HG02588 (cell line): ENCODE measurements around the gene COL11A1.
"Not testable (repeated sequence)": the region's sequence is repeated elsewhere in the genome, so short reads cannot be mapped to it uniquely, and the experiment has no call there.

Source experiments
- ATAC-seq: cut with Tn5 transposase; IDR thresholded peaks from one replicate; pipeline ENCODE4 v1.9.1; 2021; ENCODE audit warnings: mild to moderate bottlenecking, moderate library complexity; ENCODE audit not compliant: unreplicated experiment

Gene COL11A1

DNA sequence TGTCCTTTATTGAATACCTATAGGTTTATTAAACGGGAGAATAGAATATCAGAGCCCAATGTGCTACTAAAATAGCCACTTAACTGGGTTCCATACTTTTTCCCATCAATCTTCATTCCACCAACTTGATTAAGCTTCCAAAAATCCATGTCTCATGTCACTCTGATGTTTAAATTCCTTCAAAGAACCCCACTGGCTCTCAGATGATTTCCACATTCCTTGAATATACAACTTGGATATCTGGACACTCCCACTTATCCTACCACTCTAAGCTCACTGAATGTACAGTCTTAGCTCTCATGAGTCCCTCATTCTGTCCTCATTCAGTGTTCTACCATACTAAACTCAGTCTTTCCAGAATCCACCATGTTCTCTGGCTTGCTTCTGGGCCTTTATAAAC lies 21.1 kb downstream of the COL11A1 start:
- ATAC-seq = no peak

DNA sequence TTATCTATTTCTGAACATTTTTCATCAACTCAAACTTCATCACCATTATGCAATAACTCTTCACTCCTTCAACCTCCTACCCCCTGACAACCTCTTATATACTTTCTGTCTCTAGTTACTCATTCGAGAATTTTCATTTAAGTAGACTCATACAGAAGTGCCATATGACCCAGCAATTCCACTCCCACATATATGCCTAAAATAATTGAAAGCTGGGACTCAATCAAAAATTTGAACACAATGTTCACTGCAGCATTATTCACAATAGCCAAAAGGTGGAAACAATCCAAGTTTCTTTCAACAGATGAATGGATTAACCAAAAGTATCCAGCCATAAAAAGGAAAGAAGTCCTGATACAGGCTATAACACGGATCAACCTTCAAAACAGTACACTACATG lies 24.1 kb downstream of the COL11A1 start:
- no peak for ATAC-seq

GRCh38 chr1:103075316-103076000 lies 32.9 kb downstream of the COL11A1 start:
- no peak for ATAC-seq

GRCh38 chr1:103074224-103074623 lies 34.1 kb downstream of the COL11A1 start:
- no peak for ATAC-seq

GRCh38 chr1:103069201-103069600 lies 39.1 kb downstream of the COL11A1 start:
- ATAC-seq = no peak

DNA sequence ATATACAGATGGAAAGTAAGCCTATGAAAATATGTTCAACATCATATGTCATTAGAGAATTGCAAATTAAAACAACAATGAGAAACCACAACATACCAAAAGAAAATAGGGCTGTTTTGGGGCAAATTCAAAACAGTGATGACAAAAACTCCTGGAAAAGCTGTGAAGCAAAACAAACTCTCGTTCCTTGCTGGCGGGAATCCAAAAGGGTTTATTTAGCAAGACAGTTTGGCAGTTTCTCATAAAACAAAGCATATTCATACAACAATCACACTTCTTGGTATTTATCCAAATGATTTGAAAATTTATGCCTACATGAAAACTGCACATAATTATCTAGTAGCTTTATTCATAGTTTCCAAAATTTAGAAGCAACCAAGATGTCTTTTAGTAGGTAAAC lies 44.4 kb downstream of the COL11A1 start:
- no peak for ATAC-seq

- ATAC-seq = no peak
Measured at GRCh38 chr1:103058391-103058790, 49.9 kb downstream of the COL11A1 start.

GRCh38 chr1:103056423-103056822 lies 51.9 kb downstream of the COL11A1 start:
- no peak for ATAC-seq

DNA sequence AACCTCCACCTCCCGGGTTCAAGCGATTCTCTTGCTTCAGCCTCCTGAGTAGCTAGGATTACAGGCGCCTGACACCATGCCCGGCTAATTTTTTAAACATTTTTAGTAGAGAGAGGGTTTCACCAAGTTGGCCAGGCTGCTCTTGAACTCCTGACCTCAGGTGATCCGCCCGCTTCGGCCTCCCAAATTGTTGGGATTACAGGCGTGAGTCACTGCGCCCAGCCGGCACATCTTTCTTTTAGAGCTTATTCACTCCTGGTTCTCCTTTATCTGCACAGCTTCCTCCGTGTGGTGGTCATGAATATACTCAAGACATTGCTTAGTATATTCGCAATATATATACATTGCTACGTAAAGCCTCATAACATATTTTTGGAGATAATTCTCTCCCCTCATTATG lies 80.2 kb downstream of the COL11A1 start:
- ATAC-seq = not testable (repeated sequence)

DNA sequence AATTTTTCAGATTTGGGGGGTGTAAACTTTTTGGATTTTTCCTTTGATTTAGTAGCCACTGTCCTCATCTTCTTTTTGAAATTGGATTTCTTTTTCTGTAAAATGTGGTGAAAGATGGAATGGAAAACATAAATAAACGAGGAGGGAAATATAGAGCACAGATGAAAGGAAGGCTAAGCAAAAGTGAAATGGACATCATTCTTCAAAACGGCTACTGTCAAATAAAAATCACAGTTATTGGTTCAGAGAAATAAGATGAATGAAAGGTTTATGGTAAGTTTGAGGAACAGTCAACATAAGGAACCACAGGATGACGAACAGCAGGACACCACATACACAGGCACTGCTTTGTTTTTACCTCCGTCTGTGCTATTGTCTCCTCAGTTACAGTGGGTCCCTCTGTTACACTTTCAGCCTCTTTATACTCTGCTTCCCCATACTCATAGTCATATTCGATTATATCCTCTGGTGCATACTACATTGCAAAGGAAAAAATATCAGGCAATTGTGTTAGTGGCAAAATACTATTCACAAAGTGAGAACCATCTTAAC lies 82.4 kb downstream of the COL11A1 start:
- ATAC-seq = no peak

DNA sequence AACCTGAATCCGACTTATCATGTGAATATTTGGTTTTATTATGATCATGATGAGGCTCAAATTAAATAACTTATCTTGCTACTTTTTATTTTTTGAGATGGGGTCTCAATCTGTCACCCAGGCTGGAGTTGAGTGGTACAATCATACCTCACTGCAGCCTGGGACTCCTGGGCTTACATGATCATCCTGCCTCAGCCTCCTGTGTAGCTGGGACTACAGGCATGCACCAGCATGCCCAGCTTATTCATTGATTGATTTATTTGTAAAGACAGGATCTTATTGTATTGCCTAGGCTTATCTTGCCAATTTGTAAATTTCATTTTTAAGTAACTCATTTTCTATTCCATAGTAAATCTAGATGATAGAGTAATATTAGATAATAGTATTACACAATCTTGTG lies 84.3 kb downstream of the COL11A1 start:
- ATAC-seq = no peak

DNA sequence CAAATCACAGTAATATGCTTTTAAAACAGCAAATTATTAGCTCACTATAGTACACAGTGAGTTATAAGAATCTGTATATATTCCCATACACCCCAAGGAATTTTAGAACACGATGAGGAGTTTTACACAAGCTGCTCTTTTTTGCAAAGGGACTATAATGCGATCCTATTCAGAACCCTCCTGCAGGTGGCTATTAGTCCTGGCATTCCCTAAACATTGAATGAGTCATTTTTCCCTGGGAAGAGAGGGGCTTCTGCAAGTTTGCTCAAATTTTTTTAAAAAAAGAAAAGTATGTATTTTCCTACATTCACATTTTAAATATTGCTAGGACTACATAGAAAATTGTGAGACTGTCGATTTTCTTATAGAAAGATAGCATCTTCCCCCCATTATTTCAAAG lies 106.3 kb downstream of the COL11A1 start:
- ATAC-seq = no peak

DNA sequence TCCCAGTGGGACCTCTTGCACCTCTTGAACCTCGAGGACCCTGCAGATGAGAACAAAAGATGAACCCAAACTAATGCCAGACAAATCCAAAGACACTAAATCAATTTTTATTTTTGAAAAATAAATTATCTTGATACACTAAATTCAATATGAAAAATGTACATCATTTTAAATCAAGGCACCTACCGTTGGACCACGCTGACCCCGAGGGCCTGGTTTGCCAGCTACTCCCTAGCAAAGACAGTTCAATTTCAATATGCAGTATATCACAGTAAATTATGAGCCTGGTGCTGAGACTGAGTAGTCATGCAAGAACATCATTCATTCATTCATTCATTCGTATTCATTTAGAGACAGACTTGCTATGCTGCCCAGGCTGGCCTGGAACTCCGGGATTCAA lies 129.4 kb downstream of the COL11A1 start:
- no peak for ATAC-seq

DNA sequence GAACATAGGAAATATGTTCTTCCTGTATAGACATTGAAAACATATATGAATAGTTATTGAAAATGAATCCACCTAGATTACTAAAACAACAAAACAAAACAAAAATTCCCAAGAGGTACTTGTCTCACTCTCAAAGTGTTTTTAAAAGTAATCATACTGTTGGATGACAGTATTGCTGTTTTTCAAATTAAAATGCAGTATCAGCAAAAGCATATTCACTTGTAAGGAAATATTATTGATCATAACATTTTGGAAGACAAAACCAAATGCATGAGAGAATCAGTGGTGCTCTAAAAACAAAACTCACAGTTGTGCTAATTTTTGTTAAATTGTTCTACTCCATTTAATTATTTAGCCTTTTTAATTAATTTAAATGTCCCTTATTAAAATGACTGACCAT lies 131.0 kb downstream of the COL11A1 start:
- no peak for ATAC-seq

- no peak for ATAC-seq
Measured at GRCh38 chr1:102970496-102971078, 137.7 kb downstream of the COL11A1 start.

DNA sequence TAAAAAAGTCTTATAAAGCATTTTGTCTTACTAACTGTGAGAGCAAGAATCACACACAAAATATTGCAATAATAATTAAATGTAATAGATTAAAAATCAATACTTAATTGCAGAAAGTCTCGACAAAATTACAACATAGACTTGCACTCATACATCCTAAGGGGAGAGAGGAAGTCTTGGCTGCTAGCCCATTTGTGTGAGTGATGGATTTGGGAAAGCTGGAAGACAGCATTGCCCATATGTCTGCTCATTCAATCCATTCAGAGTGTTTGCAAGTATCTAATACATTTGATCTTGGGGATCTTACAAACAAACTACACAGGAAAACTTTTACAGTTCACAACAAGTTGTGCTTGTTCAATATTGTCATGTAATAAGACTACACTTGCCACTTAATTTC lies 140.5 kb downstream of the COL11A1 start:
- ATAC-seq = no peak

GRCh38 chr1:102961549-102961948 lies 146.8 kb downstream of the COL11A1 start:
- ATAC-seq = no peak

GRCh38 chr1:102954576-102954975 lies 153.7 kb downstream of the COL11A1 start:
- no peak for ATAC-seq

DNA sequence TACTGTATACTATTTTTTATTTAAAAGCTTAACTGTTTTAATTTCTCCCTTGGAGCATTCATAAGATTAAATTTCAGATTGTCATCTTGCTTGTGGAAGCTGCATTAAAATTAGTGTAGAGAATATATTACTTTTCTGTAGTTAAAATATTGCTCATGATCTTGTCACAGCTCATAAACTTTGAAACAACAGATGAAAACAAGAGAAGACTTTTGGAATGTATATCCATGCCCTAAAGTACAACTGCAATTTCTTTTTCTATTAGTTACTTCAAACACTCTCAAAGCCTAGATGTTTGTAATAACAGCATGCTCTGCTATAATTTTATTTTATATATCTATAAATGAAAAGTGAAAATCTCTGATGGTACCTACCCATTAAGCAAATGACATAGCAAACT lies 155.9 kb downstream of the COL11A1 start:
- ATAC-seq = no peak

DNA sequence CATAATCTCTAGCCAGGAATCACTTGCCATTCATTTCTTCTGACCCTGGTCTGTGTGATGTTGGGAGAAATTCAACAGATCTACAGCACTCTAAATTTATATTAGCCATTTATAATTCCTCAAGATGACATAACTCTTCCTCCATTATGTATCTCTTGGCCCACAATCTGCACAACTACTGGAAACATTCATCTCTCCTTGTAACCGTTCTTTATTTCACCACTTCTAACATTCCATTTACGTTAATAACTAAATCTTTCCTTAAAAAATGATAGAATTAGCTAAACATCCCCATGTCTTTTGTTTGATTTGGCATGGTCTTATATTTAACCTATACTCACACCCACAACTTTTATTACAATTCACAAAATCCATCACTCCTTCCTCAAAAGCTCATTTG lies 166.0 kb downstream of the COL11A1 start:
- ATAC-seq = no peak

GRCh38 chr1:102941366-102941947 lies 166.9 kb downstream of the COL11A1 start:
- ATAC-seq = no peak

GRCh38 chr1:102937401-102937800 lies 170.9 kb downstream of the COL11A1 start:
- no peak for ATAC-seq
